OCI-LY1 (cell line): ENCODE results near the gene PPP1R9A.

Experiments used
- H2AFZ ChIP-seq: fragments of 200-600 bp; sonication (generic), shearing (Covaris generic); 2 replicates; pipeline ENCODE4 v1.6.0; 2014; ENCODE audit warnings: antibody characterized with exemption, mild to moderate bottlenecking, low read length
- H3F3A ChIP-seq: fragments of 200-600 bp; sonication (generic), shearing (Covaris generic); 2 replicates; pipeline ENCODE4 v1.6.0; 2014; ENCODE audit warnings: mild to moderate bottlenecking, antibody characterized with exemption, low read length, moderate library complexity; ENCODE audit not compliant: insufficient read depth
- H3K27ac ChIP-seq: fragments of 200-600 bp; sonication (generic); 2 replicates; pipeline ENCODE4 v1.5.1; 2014; ENCODE audit warnings: low read length, mixed run types, mild to moderate bottlenecking, low read depth; ENCODE audit not compliant: poor library complexity, severe bottlenecking
- H3K27me3 ChIP-seq: fragments of 200-600 bp; sonication (generic); 2 replicates; pipeline ENCODE4 v1.6.0; 2014; ENCODE audit warnings: antibody characterized with exemption, mild to moderate bottlenecking, low read length, moderate library complexity; ENCODE audit not compliant: insufficient read depth
- H3K36me3 ChIP-seq: fragments of 200-600 bp; sonication (generic); 2 replicates; pipeline ENCODE4 v1.6.1; 2014; ENCODE audit warnings: mild to moderate bottlenecking, antibody characterized with exemption, low read length, moderate library complexity, mixed read lengths; ENCODE audit not compliant: insufficient read depth
- H3K4me1 ChIP-seq: fragments of 200-600 bp; sonication (generic); 2 replicates; pipeline ENCODE4 v1.5.1; 2014; ENCODE audit warnings: mild to moderate bottlenecking, low read length, moderate library complexity; ENCODE audit not compliant: insufficient read depth, severe bottlenecking
- H3K4me2 ChIP-seq: fragments of 200-600 bp; sonication (generic), shearing (Covaris generic); 2 replicates; pipeline ENCODE4 v1.6.1; 2014; ENCODE audit warnings: low read length
- H3K4me3 ChIP-seq: fragments of 200-600 bp; sonication (generic); 2 replicates; pipeline ENCODE4 v1.5.1; 2014; ENCODE audit warnings: low read length, low read depth, mild to moderate bottlenecking, mixed read lengths; ENCODE audit not compliant: poor library complexity, severe bottlenecking
- H3K79me2 ChIP-seq: fragments of 200-600 bp; shearing (Covaris generic); 2 replicates; pipeline ENCODE4 v1.6.1; 2016; ENCODE audit warnings: mixed run types, low read length, mixed read lengths; ENCODE audit not compliant: insufficient read depth
- H3K9ac ChIP-seq: fragments of 200-600 bp; sonication (generic), shearing (Covaris generic); 2 replicates; pipeline ENCODE4 v1.6.1; 2014; ENCODE audit warnings: mild to moderate bottlenecking, low read length, mixed read lengths
- H3K9me2 ChIP-seq: fragments of 200-600 bp; sonication (generic), shearing (Covaris generic); 2 replicates; pipeline ENCODE4 v1.6.1; 2014; ENCODE audit warnings: low read depth, mild to moderate bottlenecking, low read length, mixed read lengths
- H3K9me3 ChIP-seq: fragments of 200-600 bp; shearing (Covaris generic); 2 replicates; pipeline ENCODE4 v1.6.1; 2014; ENCODE audit warnings: low read length, mixed read lengths
- H4K20me1 ChIP-seq: fragments of 200-600 bp; sonication (generic), shearing (Covaris generic); 2 replicates; pipeline ENCODE4 v1.6.0; 2016; ENCODE audit warnings: mild to moderate bottlenecking, low read length; ENCODE audit not compliant: insufficient read depth
- CTCF ChIP-seq: fragments of 200-600 bp; sonication (generic), shearing (Covaris generic); IDR thresholded peaks from 2 replicates; pipeline ENCODE4 v1.5.1; 2017; ENCODE audit warnings: mild to moderate bottlenecking, antibody characterized with exemption, low read length, moderate library complexity, mixed read lengths
- EZH2 ChIP-seq: fragments of 200-600 bp; sonication (generic), shearing (Covaris generic); IDR thresholded peaks from 2 replicates; pipeline ENCODE4 v1.8.0; 2017; ENCODE audit warnings: borderline replicate concordance, mixed run types, mild to moderate bottlenecking, antibody characterized with exemption, low read length, moderate library complexity, mixed read lengths

Gene PPP1R9A

GRCh38 chr7:95340491-95340890 is 433.1 kb downstream of the PPP1R9A start:
- Histone ChIP-seq H3F3A (no peaks in the 10 kb centered on the region), H4K20me1 (no peaks in the 10 kb centered on the region), H2AFZ (no peak overlapping the region), H3K27ac (no peak overlapping the region), H3K9me2 (no peaks in the 10 kb centered on the region), H3K36me3 (no peaks in the 10 kb centered on the region), H3K9me3 (no peaks in the 10 kb centered on the region), H3K4me1 (no peaks in the 10 kb centered on the region), H3K27me3 (no peaks in the 10 kb centered on the region), H3K4me2 (no peak overlapping the region), H3K9ac (no peak overlapping the region), H3K79me2 (no peaks in the 10 kb centered on the region), H3K4me3 (no peak overlapping the region)
- TF ChIP-seq CTCF = no peak
- no peak for TF ChIP-seq EZH2

GRCh38 chr7:95342029-95342428 is 434.6 kb downstream of the PPP1R9A start:
- TF ChIP-seq EZH2 = no peak
- Histone ChIP-seq H3K27ac (no peak overlapping the region), H3K9me3 (no peaks in the 10 kb centered on the region), H3K79me2 (no peaks in the 10 kb centered on the region), H3K4me1 (no peaks in the 10 kb centered on the region), H3K27me3 (no peaks in the 10 kb centered on the region), H3K4me2 (no peak overlapping the region), H3F3A (no peaks in the 10 kb centered on the region), H2AFZ (no peak overlapping the region), H3K36me3 (no peaks in the 10 kb centered on the region), H3K9ac (no peak overlapping the region), H3K4me3 (no peak overlapping the region), H3K9me2 (no peaks in the 10 kb centered on the region), H4K20me1 (no peaks in the 10 kb centered on the region)

- H3K36me3 ChIP-seq = no peaks in the 10 kb centered on the region
Measured at GRCh38 chr7:95342642-95343307, 435.4 kb downstream of the PPP1R9A start.

More at GRCh38 chr7:95342642-95343307, 435.4 kb downstream of the PPP1R9A start:
- Histone ChIP-seq H3K27ac (no peak overlapping the region), H3K4me3 (no peak overlapping the region), H3K9me3 (no peaks in the 10 kb centered on the region), H3F3A (no peaks in the 10 kb centered on the region), H3K9me2 (no peaks in the 10 kb centered on the region), H3K79me2 (no peaks in the 10 kb centered on the region), H3K9ac (no peak overlapping the region), H2AFZ (no peak overlapping the region), H4K20me1 (no peaks in the 10 kb centered on the region), H3K27me3 (no peaks in the 10 kb centered on the region), H3K4me2 (no peak overlapping the region), H3K4me1 (no peaks in the 10 kb centered on the region)
- TF ChIP-seq CTCF (0 out of 2 replicates have a peak, but pooled peaks have one; percentile 7), EZH2 (no peak)
